OCI-LY3 (cell line): ENCODE measurements around the gene PRKCD.

ENCODE experiments used
- CTCF ChIP-seq: fragments of 200-600, 300-600 bp; sonication (generic); IDR thresholded peaks from 2 replicates; pipeline ENCODE4 v1.5.1; 2014; ENCODE audit warnings: antibody characterized with exemption, low read length, low read depth
- EZH2phosphoT487 ChIP-seq: fragments of 200-600 bp; shearing (Covaris generic); IDR thresholded peaks from 2 replicates; pipeline ENCODE4 v1.6.1; 2018; ENCODE audit warnings: antibody characterized with exemption, mixed run types, low read depth

- no peak for TF ChIP-seq CTCF
- no peak for TF ChIP-seq EZH2phosphoT487
Measured at GRCh38 chr3:53158765-53159155, 2.2 kb upstream of the PRKCD start.
